ENCODE measurements around the gene TACSTD2. TPM values are rescaled to one million over a fixed set of nuclear protein-coding genes. Genes with fewer than 3 reads are reported as not detected.
A peak's percentile ranks its signal among the peaks of the same experiment; 100 is the strongest.

TACSTD2 gene
- polyA plus RNA-seq, 3 donors, result 3.2 TPM; not detected in 2

DNA sequence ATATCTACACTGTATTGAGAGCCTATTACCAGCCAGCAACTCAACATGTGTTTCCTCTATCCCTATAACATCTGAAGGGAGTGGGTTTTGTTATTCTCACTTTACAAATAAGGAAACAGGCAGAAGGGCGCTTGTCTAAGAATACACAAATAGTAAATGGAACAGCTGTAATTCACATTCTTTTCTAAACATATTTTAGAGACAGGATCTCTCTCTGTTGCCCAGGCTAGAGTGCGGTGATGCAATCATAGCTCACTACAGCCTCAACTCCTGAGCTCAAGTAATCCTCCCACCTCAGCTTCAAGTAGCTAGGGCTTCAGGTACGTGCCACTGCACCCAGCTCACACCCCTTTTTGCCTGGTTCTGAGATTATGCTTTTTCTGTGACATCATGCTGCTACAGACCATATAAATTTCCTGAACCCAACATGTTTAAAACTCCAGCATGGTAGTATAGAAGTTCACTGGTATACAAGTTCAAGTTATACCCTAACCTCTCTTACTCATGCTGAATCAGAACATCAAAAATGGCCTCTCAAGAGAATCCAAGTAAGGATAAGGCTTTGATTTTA is 8.6 kb upstream of the TACSTD2 start:
- peak overlapping the region in 1 of 2 donors; percentile 83 for H3K27ac ChIP-seq (ENCODE audit: low read depth in 1 of 2, low read length in 2 of 2)
- no peaks in the 10 kb centered on the region for H3K9me3 ChIP-seq (replicated peaks in 1 of 2; ENCODE audit: control insufficient read depth in 1 of 2, insufficient read depth in 1 of 2, low read length in 2 of 2)
- no peak for DNase-seq
- no peaks in the 10 kb centered on the region for H4K20me1 ChIP-seq (ENCODE audit: insufficient read depth, low read length)
- WGBS (ENCODE audit: insufficient coverage), result 87% methylated on average over 1 of the region's 3 CpGs
- Mint-ChIP-seq H3K36me3 (no peaks in the 10 kb centered on the region), H3K9me3 (no peaks in the 10 kb centered on the region), H3K4me1 (peaks cover 23% of the 10 kb centered on the region), H3K27me3 (ENCODE audit: low read depth in 3 of 3) (peaks cover 2 to 7% (median 4%) of the 10 kb centered on the region in 3 donors), H3K27ac (peak overlapping the region in 1 of 7 donors; percentile 70), H3K4me3 (no peak overlapping the region)
- no peak overlapping the region for H3K9ac ChIP-seq (ENCODE audit: insufficient read depth, low read length, poor library complexity, severe bottlenecking)
- H3K27me3 ChIP-seq (ENCODE audit: control insufficient read depth in 2 of 2, insufficient read depth in 2 of 2, low read length in 2 of 2), result no peaks in the 10 kb centered on the region
- H3K4me3 ChIP-seq (replicated peaks in 1 of 3; ENCODE audit: low read depth in 2 of 3, low read length in 3 of 3), result no peak overlapping the region
- intact Hi-C loops (cut with micrococcal nuclease), result no loop called here
- H2AFZ ChIP-seq (ENCODE audit: insufficient read depth, low read depth, low read length, poor library complexity, severe bottlenecking), result no peak overlapping the region
- no peak overlapping the region for H3K4me2 ChIP-seq (replicated peaks; ENCODE audit: extremely low read depth, low read length, poor library complexity, severe bottlenecking)
- peaks cover 21 to 35% of the 10 kb centered on the region in 2 donors for H3K4me1 ChIP-seq (ENCODE audit: control insufficient read depth in 1 of 2, insufficient read depth in 2 of 2, low read length in 2 of 2)
- H3K79me2 ChIP-seq (ENCODE audit: insufficient read depth, low read length), result peaks cover 46% of the 10 kb centered on the region
- no peaks in the 10 kb centered on the region for H3K36me3 ChIP-seq (replicated peaks in 1 of 2; ENCODE audit: control insufficient read depth in 1 of 2, insufficient read depth in 2 of 2, low read length in 2 of 2)
- no peak for TF ChIP-seq CTCF (IDR thresholded peaks at IDR 0.05)

- Histone ChIP-seq H3K27ac (ENCODE audit: low read depth in 1 of 2, low read length in 2 of 2) (peak overlapping the region in 1 of 2 donors; percentile 83), H3K4me2 (replicated peaks; ENCODE audit: extremely low read depth, low read length, poor library complexity, severe bottlenecking) (peak overlapping the region; percentile 75), H3K79me2 (ENCODE audit: insufficient read depth, low read length) (peaks cover 46% of the 10 kb centered on the region), H3K4me1 (ENCODE audit: control insufficient read depth in 1 of 2, insufficient read depth in 2 of 2, low read length in 2 of 2) (peaks cover 21 to 40% of the 10 kb centered on the region in 2 donors), H3K36me3 (replicated peaks in 1 of 2; ENCODE audit: control insufficient read depth in 1 of 2, insufficient read depth in 2 of 2, low read length in 2 of 2) (no peaks in the 10 kb centered on the region), H4K20me1 (ENCODE audit: insufficient read depth, low read length) (no peaks in the 10 kb centered on the region), H3K9me3 (replicated peaks in 1 of 2; ENCODE audit: control insufficient read depth in 1 of 2, insufficient read depth in 1 of 2, low read length in 2 of 2) (no peaks in the 10 kb centered on the region), H2AFZ (ENCODE audit: insufficient read depth, low read depth, low read length, poor library complexity, severe bottlenecking) (no peak overlapping the region), H3K27me3 (ENCODE audit: control insufficient read depth in 2 of 2, insufficient read depth in 2 of 2, low read length in 2 of 2) (no peaks in the 10 kb centered on the region), H3K9ac (ENCODE audit: insufficient read depth, low read length, poor library complexity, severe bottlenecking) (no peak overlapping the region), H3K4me3 (replicated peaks in 1 of 3; ENCODE audit: low read depth in 2 of 3, low read length in 3 of 3) (no peak overlapping the region)
- peaks cover 23% of the 10 kb centered on the region for H3K4me1 Mint-ChIP-seq
- H3K27ac Mint-ChIP-seq, result peak overlapping the region in 2 of 7 donors; percentile 27 to 82
- H3K9me3 Mint-ChIP-seq, result no peaks in the 10 kb centered on the region
- DNase-seq, result no peak
- no peaks in the 10 kb centered on the region for H3K36me3 Mint-ChIP-seq
- no peak for TF ChIP-seq CTCF (IDR thresholded peaks at IDR 0.05)
- WGBS (ENCODE audit: insufficient coverage), result no CpG with 5 or more reads among the region's 2 CpGs
- intact Hi-C loops (cut with micrococcal nuclease), result no loop called here
- H3K27me3 Mint-ChIP-seq (ENCODE audit: low read depth in 3 of 3), result peaks cover 2 to 7% (median 5%) of the 10 kb centered on the region in 3 donors
- H3K4me3 Mint-ChIP-seq, result no peak overlapping the region
Observed at GRCh38 chr1:58585166-58585565, 8.1 kb upstream of the TACSTD2 start.

Measured in CD14-positive monocyte (primary cell).